ENCODE measurements around the gene PROM2. TPM values are rescaled to one million over a fixed set of nuclear protein-coding genes. Genes with fewer than 3 reads are reported as not detected.

The PROM2 gene
- total RNA-seq, 1 donor from 2014 or later, result 1.3 TPM

- no peak overlapping the region for H3K27ac Mint-ChIP-seq (ENCODE audit: unreplicated experiment)
- H3K9me3 Mint-ChIP-seq (ENCODE audit: unreplicated experiment), result no peaks in the 10 kb centered on the region
- peaks cover 2% of the 10 kb centered on the region for H3K4me1 Mint-ChIP-seq (ENCODE audit: unreplicated experiment)
- TF ChIP-seq CTCF (IDR thresholded peaks at IDR 0.05), result no peak
- no peak for DNase-seq (ENCODE audit: extremely low spot score, unreplicated experiment)
- peaks cover 2% of the 10 kb centered on the region for H3K27me3 Mint-ChIP-seq (ENCODE audit: unreplicated experiment)
- H3K4me3 Mint-ChIP-seq (ENCODE audit: unreplicated experiment), result no peak overlapping the region
- no peaks in the 10 kb centered on the region for H3K36me3 Mint-ChIP-seq (ENCODE audit: unreplicated experiment)
These were observed 45.5 kb downstream of the PROM2 start for GRCh38 chr2:95319481-95320343.

- Mint-ChIP-seq H3K36me3 (ENCODE audit: unreplicated experiment) (no peaks in the 10 kb centered on the region), H3K4me1 (ENCODE audit: unreplicated experiment) (peaks cover 2% of the 10 kb centered on the region)
- TF ChIP-seq CTCF (IDR thresholded peaks at IDR 0.05), result no peak
These were observed 46.1 kb downstream of the PROM2 start for GRCh38 chr2:95320344-95320712.

GRCh38 chr2:95320986-95321767 lies 46.9 kb downstream of the PROM2 start:
- Mint-ChIP-seq H3K36me3 (ENCODE audit: unreplicated experiment) (no peaks in the 10 kb centered on the region), H3K27ac (ENCODE audit: unreplicated experiment) (no peak overlapping the region), H3K4me3 (ENCODE audit: unreplicated experiment) (no peak overlapping the region), H3K27me3 (ENCODE audit: unreplicated experiment) (peaks cover 2% of the 10 kb centered on the region), H3K4me1 (ENCODE audit: unreplicated experiment) (peaks cover 2% of the 10 kb centered on the region), H3K9me3 (ENCODE audit: unreplicated experiment) (no peaks in the 10 kb centered on the region)
- no peak for DNase-seq (ENCODE audit: extremely low spot score, unreplicated experiment)
- no peak for TF ChIP-seq CTCF (IDR thresholded peaks at IDR 0.05)

More at GRCh38 chr2:95320344-95320712, 46.1 kb downstream of the PROM2 start:
- no peaks in the 10 kb centered on the region for H3K9me3 Mint-ChIP-seq (ENCODE audit: unreplicated experiment)
- peaks cover 2% of the 10 kb centered on the region for H3K27me3 Mint-ChIP-seq (ENCODE audit: unreplicated experiment)
- no peak overlapping the region for H3K4me3 Mint-ChIP-seq (ENCODE audit: unreplicated experiment)
- DNase-seq (ENCODE audit: extremely low spot score, unreplicated experiment), result no peak
- no peak overlapping the region for H3K27ac Mint-ChIP-seq (ENCODE audit: unreplicated experiment)

GRCh38 chr2:95323347-95324155 lies 49.3 kb downstream of the PROM2 start:
- H3K9me3 Mint-ChIP-seq (ENCODE audit: unreplicated experiment), result no peaks in the 10 kb centered on the region
- H3K27me3 Mint-ChIP-seq (ENCODE audit: unreplicated experiment), result no peaks in the 10 kb centered on the region
- no peaks in the 10 kb centered on the region for H3K36me3 Mint-ChIP-seq (ENCODE audit: unreplicated experiment)
- peak; percentile 20 for TF ChIP-seq CTCF (IDR thresholded peaks at IDR 0.05)
- no peak for DNase-seq (ENCODE audit: extremely low spot score, unreplicated experiment)
- H3K4me3 Mint-ChIP-seq (ENCODE audit: unreplicated experiment), result no peak overlapping the region
- no peaks in the 10 kb centered on the region for H3K4me1 Mint-ChIP-seq (ENCODE audit: unreplicated experiment)
- H3K27ac Mint-ChIP-seq (ENCODE audit: unreplicated experiment), result no peak overlapping the region
